DMS 273 treated with DMSO at 0.1 percent for 48 hours (cell line): ENCODE results near the gene HCAR3.
"Not testable (repeated sequence)": the region's sequence is repeated elsewhere in the genome, so short reads cannot be mapped to it uniquely, and the experiment has no call there.

ENCODE experiments used
- DNase-seq: peaks from one replicate; lab custom pipeline; 2025; lab: John Stamatoyannopoulos, UW

Gene HCAR3

DNA sequence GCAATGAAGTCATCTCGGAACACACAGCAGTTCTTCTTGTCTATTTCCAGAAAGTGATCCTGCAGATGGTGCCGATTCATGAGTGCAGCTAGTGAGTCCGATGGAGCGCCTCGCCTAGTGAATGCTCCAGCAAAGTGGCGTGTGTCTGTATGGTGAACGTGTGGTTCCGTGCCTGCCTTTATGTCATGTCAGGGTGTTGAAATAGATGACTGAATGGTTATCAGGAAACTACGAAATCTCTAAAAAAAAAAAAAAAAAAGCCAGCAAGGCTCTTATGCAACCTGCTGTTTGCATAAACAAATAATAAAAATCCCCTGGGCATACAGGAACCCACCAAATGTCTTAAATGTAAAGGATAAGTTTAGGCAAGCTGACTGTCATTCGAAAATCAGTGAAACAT is at the start of gene HCAR3:
TSS of gene HCAR3 (minus strand) at position 154 of the 400 bp plus-strand sequence. CDS start at position 80, 74 bp downstream.
- DNase-seq = not testable (repeated sequence)

DNA sequence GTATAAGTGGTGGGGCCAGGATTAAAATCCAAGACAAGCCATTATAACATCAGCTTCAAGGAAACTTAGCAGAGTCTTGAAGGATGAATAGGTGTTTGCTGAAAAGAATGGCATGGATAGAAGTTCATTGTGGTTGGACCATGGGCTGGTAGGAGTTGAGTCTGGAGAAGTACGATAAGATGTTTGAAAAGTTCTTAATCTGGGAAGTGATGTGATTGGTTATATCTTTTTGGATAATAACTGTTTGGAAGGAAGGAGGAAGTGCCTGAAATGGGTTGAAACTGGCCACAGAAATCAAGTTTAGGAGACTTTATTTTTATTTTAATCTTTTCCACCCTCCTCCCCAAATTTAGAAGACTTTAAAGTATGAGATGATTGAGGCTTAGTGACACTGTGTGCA is 41.0 kb upstream of the HCAR3 start:
- DNase-seq = no peak

GRCh38 chr12:122754790-122755189 is 38.2 kb upstream of the HCAR3 start:
- no peak for DNase-seq

GRCh38 chr12:122753319-122753650 is 36.7 kb upstream of the HCAR3 start:
- no peak for DNase-seq

DNA sequence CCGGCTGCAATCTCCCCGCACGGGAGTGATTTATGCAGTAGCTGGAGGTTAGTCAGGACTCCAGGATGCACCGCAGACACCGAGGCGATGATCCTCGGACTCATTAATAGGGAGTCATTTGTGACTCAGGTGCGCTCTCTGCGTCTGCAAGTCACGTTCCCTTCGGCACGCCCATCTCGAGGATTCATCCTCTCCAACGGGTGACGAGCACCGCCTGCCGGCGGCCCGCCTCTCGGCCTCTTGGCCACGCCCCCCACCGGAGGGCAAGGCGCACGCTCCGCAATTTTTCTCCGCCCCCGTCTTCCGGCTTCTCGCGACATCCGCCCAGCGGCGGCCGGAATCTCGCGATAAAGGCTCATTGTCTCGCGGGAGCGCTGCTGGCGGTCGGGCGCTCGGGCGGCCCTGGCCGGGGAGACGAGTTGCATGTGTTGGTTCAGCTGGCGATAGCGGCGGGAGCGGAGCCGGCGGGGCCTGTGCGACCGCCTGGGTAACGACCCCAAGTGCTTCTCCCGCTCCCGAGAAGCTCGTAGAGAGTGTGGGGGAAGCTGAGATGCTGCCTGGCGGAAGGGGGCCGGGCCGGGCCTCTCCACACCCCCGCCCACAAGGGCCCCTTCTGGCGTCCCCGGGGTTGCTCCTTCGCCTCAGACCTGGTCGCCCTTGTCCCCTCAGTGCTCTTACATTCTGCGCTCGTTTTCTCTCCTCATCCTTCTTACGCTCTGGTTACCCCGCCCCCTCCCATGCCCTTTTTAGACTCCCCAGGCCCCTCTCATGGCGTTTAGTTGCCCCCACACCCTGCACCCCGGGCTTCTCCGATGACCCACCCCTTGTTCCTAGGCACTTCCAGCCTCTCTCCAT is 36.1 kb upstream of the HCAR3 start, which contains the start of gene DENR:
TSS of gene DENR (plus strand) at position 361 of the 855 bp plus-strand sequence. CDS start 878 bp downstream, outside the sequence.
- peak; percentile 64 for DNase-seq

GRCh38 chr12:122750781-122751515 is 34.3 kb upstream of the HCAR3 start:
- DNase-seq = not testable (repeated sequence)

DNA sequence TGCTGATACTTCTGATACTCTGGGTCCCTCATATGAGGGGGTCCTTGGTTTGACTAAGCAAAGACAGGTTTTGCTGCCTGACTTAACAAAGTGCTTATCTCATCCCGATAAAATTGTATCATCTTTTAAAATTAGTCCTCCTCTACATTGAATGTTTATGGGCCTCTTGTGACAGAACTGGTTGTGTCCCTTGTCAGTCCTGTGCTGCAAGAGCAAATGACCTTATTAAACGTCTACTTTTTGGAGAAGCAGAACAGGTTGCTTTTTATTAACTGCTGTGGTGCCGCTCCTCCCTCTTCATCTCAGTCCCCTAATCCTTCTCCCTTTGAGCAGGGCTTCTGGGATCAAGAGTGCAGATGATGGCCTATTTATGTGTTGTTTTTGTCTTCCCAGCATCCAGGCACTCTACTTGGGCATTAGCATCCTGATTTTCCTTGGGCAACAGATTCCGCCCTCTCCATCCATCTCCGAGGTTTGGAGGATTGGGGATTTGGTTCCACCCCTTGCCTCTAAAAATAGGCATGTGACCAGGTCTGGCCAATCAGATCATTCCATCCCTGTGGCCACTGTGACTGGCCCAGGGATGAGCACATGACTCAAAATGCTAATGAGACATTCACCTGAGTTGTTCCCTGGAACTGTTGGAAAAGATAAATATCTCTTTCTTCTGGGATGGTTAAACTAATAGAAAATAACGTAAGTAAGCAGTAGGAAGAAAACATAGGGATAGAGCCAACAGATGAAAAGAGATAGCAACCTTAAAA is 33.1 kb upstream of the HCAR3 start:
- no peak for DNase-seq

DNA sequence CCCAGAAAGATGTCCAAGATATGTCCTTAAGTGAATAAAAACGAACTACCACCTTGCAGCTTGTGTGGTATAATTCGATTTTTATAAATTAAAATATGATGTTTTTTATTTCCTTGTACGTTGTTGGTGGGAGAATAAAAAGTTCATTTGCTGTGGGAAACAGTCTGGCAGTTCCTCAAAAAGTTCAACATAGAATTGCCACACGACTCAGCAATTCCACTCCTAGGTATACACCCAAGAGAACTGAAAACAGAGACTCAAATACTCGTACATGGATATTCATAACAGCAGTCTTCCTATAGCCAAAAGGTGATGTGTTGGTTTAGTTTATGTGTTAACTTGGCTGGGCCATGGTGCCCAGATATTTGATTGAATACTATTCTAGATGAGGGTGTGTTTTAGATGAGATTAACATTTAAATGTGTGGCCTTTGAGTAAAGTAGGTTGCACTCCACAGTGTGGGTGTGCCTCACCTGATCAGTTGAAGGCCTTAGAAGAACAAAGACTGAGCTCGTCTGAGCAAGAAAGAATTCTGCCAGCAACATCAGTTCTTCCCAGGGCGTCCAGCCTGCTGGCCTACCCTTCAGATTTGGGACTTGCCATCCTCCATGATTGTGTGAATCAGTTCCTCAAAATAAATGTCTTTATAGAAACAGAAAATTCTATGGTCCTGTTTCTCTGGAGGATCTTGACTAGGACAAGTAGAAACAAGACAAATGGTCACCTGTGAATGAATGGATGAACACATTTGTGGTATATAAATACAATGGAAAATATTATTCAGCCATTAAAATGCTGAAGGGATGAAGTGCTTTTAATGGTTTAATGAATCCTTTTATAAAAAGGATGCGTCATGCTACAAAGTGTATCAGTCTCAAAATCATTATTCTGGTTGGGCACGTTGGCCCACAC is 30.9 kb upstream of the HCAR3 start:
- DNase-seq = no peak

DNA sequence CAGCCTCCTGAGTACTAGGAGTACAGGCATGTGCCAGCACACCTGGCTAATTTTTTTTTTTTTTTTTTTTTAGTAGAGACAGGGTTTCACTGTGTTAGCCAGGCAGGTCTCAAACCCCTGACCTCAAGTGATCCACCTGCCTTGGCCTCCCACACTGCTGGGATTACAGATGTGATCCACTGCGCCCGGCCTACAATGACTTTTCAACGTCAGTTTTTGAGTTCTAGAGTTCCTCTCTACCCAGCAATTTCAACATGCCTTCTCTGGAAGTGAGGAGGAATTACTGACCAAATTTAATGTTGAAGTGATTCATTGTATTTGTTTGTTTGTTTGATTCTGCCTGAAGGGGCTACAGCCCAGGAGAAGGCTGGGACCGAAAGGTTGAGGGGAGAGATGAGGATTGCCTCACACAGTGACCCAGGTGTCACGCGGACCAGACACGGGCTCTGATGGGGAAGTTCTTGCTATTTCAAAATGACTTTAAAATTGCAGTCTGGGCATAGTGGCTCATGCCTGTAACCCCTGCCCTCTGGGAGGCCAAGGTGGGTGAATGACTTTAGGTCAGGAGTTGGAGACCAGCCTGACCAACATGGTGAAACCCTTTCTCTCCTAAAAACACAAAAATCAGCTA is 27.4 kb upstream of the HCAR3 start:
- DNase-seq = no peak

GRCh38 chr12:122740351-122740750 is 23.7 kb upstream of the HCAR3 start:
- no peak for DNase-seq

DNA sequence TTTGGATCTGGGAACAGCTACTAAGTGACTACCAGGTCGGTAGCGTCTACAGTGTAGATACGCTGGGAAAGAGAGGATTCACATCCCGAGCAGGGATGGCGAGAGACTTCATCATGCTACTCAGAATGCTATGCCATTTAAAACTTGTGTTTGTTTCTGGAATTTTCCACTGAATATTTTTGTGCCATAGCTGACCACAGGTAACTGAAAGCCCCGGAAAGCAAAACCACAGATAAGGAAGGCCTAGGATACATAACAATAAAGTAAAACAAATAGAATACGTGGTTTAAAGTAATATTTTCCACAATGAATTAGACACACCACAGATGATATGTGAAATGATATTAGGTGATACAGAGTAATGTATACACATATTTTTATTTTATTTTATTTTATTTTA is 22.0 kb upstream of the HCAR3 start:
- no peak for DNase-seq

GRCh38 chr12:122732611-122733010 is 16.0 kb upstream of the HCAR3 start:
- no peak for DNase-seq

DNA sequence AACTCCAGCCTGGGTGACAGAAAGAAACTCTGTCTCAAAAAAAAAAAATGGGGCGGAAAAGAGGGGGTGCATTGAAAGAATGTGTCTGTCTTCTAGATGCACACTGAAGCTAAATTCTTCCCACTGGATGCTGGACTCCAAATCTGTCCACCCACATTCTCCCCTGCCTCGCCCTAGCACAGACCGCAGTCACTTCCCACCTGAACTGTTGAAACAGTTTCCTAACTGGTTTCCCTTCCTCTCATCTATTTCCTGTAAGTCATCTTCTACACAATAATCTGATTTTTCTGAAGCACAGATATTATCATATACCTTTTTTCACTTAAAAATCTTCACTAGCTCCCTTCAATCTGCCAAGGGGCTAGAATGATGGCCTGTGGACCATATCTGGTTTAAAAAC is 15.6 kb upstream of the HCAR3 start:
- no peak for DNase-seq

DNA sequence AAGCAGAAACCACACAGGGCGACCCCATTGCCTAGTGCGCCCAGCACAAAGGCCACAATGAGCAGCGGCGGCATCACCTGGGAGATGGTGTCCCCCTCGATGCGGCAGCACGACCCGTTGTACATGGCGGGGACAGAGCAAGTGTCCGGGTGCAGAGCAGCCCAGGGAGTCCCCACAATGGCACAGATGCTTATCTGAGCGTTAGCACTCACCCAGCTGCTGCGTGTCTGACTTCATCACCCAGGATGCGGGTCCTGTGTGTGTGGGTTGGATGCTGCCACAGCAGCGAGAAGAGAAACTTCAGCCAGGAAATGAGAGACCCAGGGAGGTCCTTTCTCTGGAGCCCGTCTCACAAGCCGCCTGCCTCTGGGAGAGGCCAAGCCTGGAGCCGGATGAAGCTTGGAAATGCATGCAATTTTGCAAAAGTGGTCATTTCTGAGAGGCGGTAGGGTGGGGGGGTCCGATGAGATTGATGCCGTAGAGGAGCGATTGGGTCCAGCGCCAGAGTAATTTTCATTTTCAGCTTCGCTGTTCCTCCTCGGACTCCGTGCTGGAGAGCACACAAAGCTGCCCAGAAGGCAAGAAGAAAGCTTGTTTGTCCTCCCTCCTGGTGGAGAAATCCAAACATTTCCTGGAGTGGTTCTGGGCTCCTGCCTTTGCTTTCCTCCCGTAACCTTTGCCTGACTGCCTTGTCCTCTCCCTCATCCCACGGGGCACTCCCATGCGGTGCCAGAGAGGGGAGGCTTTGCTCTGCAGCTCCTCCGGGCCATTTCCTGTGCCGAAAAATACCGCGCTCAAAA is 13.8 kb upstream of the HCAR3 start, which contains the start of gene HCAR1:
TSS of gene HCAR1 (minus strand) at position 630 of the 800 bp plus-strand sequence. CDS start at position 125, 505 bp downstream.
- DNase-seq = no peak

DNA sequence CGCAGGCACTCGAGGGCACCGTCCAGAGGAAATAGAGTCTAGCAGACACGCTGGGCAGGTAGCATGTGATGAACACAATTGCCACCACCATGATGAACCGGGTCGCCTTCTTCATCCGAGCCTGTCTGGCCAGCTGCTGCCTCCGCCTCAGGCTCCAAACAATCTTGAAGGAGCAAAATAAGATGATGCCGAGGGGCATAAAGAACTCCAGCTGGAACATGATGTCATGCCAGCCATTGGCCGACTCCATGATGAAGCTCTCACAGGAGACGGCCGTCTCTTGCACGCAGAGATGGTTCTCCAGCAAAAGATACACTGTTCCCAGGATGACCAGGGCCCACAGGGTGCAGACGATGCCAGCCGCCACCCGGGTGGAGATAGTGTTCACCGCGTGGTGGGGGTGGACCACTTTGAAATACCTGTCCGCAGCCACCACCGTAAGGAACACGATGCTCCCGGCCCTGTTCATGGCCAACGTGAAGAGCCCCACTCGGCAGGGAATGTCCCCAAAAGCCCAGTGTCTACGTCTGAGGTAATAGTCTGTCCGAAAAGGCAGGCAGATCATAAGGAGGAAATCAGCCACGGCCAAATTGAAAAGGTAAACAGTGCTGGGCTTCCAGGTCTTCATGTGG is 13.1 kb upstream of the HCAR3 start:
- DNase-seq = no peak

GRCh38 chr12:122726080-122726558 is 9.5 kb upstream of the HCAR3 start:
- DNase-seq = no peak

- DNase-seq = no peak
Observed at GRCh38 chr12:122725452-122726079, 9.0 kb upstream of the HCAR3 start.

GRCh38 chr12:122724641-122725243 is 8.1 kb upstream of the HCAR3 start:
- DNase-seq = no peak
